Common myeloid progenitor, CD34-positive (primary cell): ENCODE measurements around the gene TGFB3.
"Not testable (repeated sequence)": the region's sequence is repeated elsewhere in the genome, so short reads cannot be mapped to it uniquely, and the experiment has no call there.

ENCODE experiments used
- CTCF ChIA-PET: fragments of 350-600 bp; sonication (Branson Sonifier 250); formaldehyde crosslinking; loops from one replicate; lab custom pipeline; 2021; ENCODE audit warnings: antibody characterized with exemption; lab: Charles Lee
- POLR2A ChIA-PET: fragments of 350-600 bp; sonication (Branson Sonifier 250); formaldehyde crosslinking; loops from one replicate; lab custom pipeline; 2021; ENCODE audit warnings: antibody characterized with exemption; lab: Charles Lee
- DNase-seq, 3 donors: peaks; one replicate each; pipeline versions ENCODE4 v3.0.0 to v3.0.0-alpha.2; 2013
- H3K27ac ChIP-seq, 2 experiments: 1 replicate in 1 of 2; 2 replicates in 1 of 2; pipeline ENCODE4 v1.7.0; 2013; ENCODE audit warnings: inconsistent platforms in 2 of 2, low read length in 2 of 2, mild to moderate bottlenecking in 2 of 2, low read depth in 1 of 2, moderate library complexity in 1 of 2; ENCODE audit not compliant: severe bottlenecking in 2 of 2, insufficient read depth in 1 of 2, poor library complexity in 1 of 2
- H3K27me3 ChIP-seq, 5 experiments: replicated peaks in 2 of 5; 1 replicate in 3 of 5; 2 replicates in 2 of 5; pipeline versions ENCODE4 v1.6.1 to v1.7.0; 2013; ENCODE audit warnings: low read length in 4 of 5, mild to moderate bottlenecking in 2 of 5, moderate library complexity in 2 of 5, inconsistent platforms in 1 of 5; ENCODE audit not compliant: insufficient read depth in 5 of 5, control insufficient read depth in 4 of 5
- H3K36me3 ChIP-seq, 4 experiments: 1 replicate in 2 of 4; 2 replicates in 2 of 4; pipeline versions ENCODE4 v1.6.1 to v1.7.0; 2013; ENCODE audit warnings: low read length in 3 of 4, control low read depth in 1 of 4, mild to moderate bottlenecking in 1 of 4; ENCODE audit not compliant: control insufficient read depth in 4 of 4, insufficient read depth in 4 of 4
- H3K4me1 ChIP-seq, 4 experiments: 1 replicate in 3 of 4; 2 replicates in 1 of 4; pipeline versions ENCODE4 v1.6.1 to v1.7.1; 2013; ENCODE audit warnings: low read length in 3 of 4, mild to moderate bottlenecking in 3 of 4, control low read depth in 1 of 4, inconsistent platforms in 1 of 4, moderate library complexity in 1 of 4; ENCODE audit not compliant: control insufficient read depth in 4 of 4, insufficient read depth in 4 of 4; ENCODE audit errors: control extremely low read depth in 1 of 4
- H3K4me3 ChIP-seq, 7 experiments: 1 replicate in 4 of 7; 2 replicates in 3 of 7; pipeline versions ENCODE4 v1.5.1 to v1.7.0; 2013; ENCODE audit warnings: mild to moderate bottlenecking in 7 of 7, low read length in 6 of 7, moderate library complexity in 6 of 7, inconsistent platforms in 2 of 7, low read depth in 2 of 7, control low read depth in 1 of 7; ENCODE audit not compliant: insufficient read depth in 4 of 7, control insufficient read depth in 1 of 7; ENCODE audit errors: extremely low read depth in 1 of 7
- H3K9me3 ChIP-seq, 5 experiments: 1 replicate in 4 of 5; 2 replicates in 1 of 5; pipeline versions ENCODE4 v1.6.1 to v1.7.1; 2013; ENCODE audit warnings: low read length in 4 of 5, mild to moderate bottlenecking in 2 of 5, inconsistent platforms in 1 of 5, low read depth in 1 of 5, moderate library complexity in 1 of 5; ENCODE audit not compliant: control insufficient read depth in 4 of 5, insufficient read depth in 2 of 5; ENCODE audit errors: control extremely low read depth in 1 of 5
- WGBS: methylation state at CpG from one replicate; pipeline ENCODE4 v1.1.5; 2013; ENCODE audit not compliant: insufficient coverage; 5-methylcytosine and 5-hydroxymethylcytosine counted together

The TGFB3 gene

DNA sequence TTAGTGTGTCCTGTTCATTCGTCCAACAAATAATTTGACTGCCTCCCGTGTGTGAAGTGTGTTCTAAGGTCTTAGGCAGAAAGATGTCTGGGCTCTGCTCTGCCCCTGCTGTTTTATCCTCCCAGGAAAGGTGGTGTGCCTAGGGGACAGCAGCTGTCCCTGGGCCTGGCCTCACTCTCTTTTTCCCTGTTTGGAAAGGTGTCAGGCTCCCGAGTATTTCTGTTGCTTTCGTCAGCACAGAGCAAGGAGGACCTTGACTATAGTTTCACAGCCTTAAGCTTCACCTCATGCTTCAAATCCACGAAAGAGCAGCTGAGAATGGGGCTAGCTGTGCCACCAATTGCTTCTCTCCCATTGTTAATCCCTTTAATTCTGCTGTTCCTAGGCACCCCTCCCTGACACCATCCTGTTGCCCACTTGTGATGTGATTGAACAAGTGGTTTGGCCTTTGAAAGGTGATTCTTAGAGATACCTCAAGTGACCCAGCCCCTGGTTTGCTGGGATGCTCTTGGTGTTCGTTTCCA, 54.2 kb downstream of the TGFB3 start:
- H3K27me3 ChIP-seq: no peaks in the 10 kb centered on the region
- no peak for DNase-seq
- peaks cover 0 to 5% (median 2%) of the 10 kb centered on the region in 4 experiments for H3K36me3 ChIP-seq
- 78% methylated on average over 5 of the region's 6 CpGs for WGBS
- H3K4me3 ChIP-seq: no peak overlapping the region
- ChIA-PET POLR2A (no interaction called here), CTCF (no interaction called here)
- no peak overlapping the region for H3K27ac ChIP-seq
- H3K4me1 ChIP-seq: no peaks in the 10 kb centered on the region
- no peaks in the 10 kb centered on the region for H3K9me3 ChIP-seq

DNA sequence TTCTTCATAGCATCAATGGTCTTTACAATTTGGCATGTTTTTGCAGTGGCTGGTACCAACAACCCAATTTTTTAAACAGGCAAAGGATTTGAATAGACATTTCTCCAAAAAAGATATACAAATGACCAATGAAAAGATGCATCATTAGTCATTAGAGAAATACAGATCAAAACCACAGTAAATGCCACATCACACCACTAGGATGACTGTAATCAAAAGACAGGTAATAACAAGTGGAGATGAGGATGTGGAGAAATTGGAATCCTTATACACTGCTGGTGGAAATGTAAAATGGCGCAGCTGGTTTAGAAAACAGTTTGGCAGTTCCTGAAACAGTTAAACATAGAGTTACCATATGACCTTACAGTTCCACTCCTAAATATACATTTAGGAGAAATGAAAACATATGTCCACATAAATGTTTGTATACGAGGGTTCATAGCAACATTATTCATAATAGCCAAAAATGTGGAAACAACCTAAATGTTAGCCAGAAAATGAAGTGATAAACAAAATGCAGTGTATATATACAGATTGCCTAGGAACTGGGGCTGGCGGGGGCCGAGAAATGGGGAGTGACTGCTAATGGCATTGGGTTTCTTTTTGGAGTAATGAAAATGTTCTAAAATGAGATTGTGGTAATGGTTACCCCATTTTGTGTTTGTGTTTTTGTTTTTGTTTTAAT, 55.2 kb downstream of the TGFB3 start:
- CTCF ChIA-PET: no interaction called here
- WGBS: 100% methylated on average over 2 of the region's 4 CpGs
- no peak for DNase-seq
- Histone ChIP-seq H3K36me3 (peaks cover 0 to 5% (median 2%) of the 10 kb centered on the region in 4 experiments), H3K27ac (no peak overlapping the region), H3K4me1 (no peaks in the 10 kb centered on the region), H3K9me3 (no peaks in the 10 kb centered on the region), H3K4me3 (no peak overlapping the region), H3K27me3 (no peaks in the 10 kb centered on the region)
- POLR2A ChIA-PET: no interaction called here

GRCh38 chr14:75925141-75925840, 56.5 kb downstream of the TGFB3 start:
- CTCF ChIA-PET, H3K4me3 ChIP-seq, H3K4me1 ChIP-seq, H3K27me3 ChIP-seq, DNase-seq, H3K36me3 ChIP-seq, H3K9me3 ChIP-seq, POLR2A ChIA-PET, H3K27ac ChIP-seq: not testable (repeated sequence)
- WGBS: 98% methylated on average over 17 of the region's 54 CpGs

- H3K36me3 ChIP-seq, H3K9me3 ChIP-seq, H3K27ac ChIP-seq, H3K4me1 ChIP-seq, DNase-seq, H3K4me3 ChIP-seq, H3K27me3 ChIP-seq, POLR2A ChIA-PET, CTCF ChIA-PET: not testable (repeated sequence)
- WGBS: 70% methylated on average over 2 of the region's 4 CpGs
Observed at GRCh38 chr14:75920421-75920820, 61.4 kb downstream of the TGFB3 start.

DNA sequence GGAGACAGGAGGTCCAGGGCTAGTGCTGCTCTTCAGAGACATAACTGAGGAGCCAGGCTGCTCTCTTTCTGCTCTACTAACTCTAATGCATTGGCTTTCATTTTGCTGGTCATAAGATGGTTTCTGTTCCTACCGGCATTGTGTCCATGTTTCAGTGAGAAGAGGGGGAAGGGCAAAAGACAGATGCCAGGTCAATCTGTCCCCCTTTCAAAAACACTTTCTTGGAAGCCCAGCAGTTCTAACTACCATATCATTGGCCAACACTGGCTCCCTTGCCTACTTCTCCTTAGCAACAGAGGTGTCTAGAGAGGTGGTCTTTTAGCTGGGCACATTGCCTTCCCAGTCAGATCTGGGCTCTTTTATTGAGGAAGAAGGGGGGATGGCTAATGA, 63.9 kb downstream of the TGFB3 start:
- Histone ChIP-seq H3K36me3 (peaks cover 0 to 3% (median 1%) of the 10 kb centered on the region in 4 experiments), H3K27ac (no peak overlapping the region), H3K4me3 (no peak overlapping the region), H3K27me3 (no peaks in the 10 kb centered on the region), H3K4me1 (no peaks in the 10 kb centered on the region), H3K9me3 (peaks cover 0 to 7% (median 0%) of the 10 kb centered on the region in 5 experiments)
- no peak for DNase-seq
- CTCF ChIA-PET: interaction anchor here (2.8 kb wide), 1 partner anchor 11 kb away, joined by 13 read pairs; no protein-coding TSS in a partner anchor
- WGBS: no CpG with 5 or more reads among the region's 1 CpG
- POLR2A ChIA-PET: no interaction called here

DNA sequence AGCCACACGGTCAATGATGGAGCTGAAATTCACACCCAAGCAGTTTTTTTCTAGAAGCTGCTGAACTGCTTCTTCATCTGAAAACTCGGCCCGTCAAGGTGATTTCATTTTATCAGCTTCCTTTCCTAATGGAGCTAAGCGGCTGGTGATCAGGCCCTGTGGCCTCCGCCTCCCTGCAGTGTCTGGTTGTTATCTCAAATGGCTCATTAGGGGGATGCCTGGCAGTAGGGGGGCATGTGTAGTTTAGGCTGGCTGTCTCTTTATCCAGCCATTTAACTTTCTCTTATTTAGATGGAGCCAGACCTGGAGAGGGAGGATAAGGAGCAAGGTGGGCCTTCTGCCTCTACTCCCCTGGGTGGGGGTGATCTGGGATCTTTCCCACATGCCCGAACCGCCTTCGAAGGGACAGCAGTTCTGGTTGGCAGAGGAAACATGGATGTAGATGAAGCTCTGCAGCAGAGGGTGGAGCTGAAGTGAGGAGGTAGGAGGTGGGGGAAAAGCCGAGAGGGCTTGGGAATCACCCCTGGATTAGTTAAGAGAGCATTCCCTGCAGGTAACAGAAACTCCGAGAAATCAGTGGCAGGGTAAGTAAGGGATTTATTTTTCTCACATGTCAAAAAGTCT, 64.4 kb downstream of the TGFB3 start:
- H3K27ac ChIP-seq: no peak overlapping the region
- H3K4me3 ChIP-seq: no peak overlapping the region
- H3K36me3 ChIP-seq: peaks cover 0 to 3% (median 1%) of the 10 kb centered on the region in 4 experiments
- ChIA-PET POLR2A (no interaction called here), CTCF (interaction anchor here (2.8 kb wide), 1 partner anchor 11 kb away, joined by 13 read pairs; no protein-coding TSS in a partner anchor)
- 96% methylated on average over 9 of the region's 10 CpGs for WGBS
- no peaks in the 10 kb centered on the region for H3K4me1 ChIP-seq
- H3K27me3 ChIP-seq: no peaks in the 10 kb centered on the region
- H3K9me3 ChIP-seq: peaks cover 0 to 7% (median 0%) of the 10 kb centered on the region in 5 experiments
- DNase-seq: no peak

GRCh38 chr14:75915045-75915444, 66.8 kb downstream of the TGFB3 start:
- H3K36me3 ChIP-seq: peaks cover 0 to 3% (median 0%) of the 10 kb centered on the region in 4 experiments
- no peaks in the 10 kb centered on the region for H3K4me1 ChIP-seq
- H3K27me3 ChIP-seq: no peaks in the 10 kb centered on the region
- no peak overlapping the region for H3K27ac ChIP-seq
- no peaks in the 10 kb centered on the region for H3K9me3 ChIP-seq
- H3K4me3 ChIP-seq: no peak overlapping the region
- ChIA-PET CTCF (no interaction called here), POLR2A (no interaction called here)
- no peak for DNase-seq
- no CpG with 5 or more reads among the region's 2 CpGs for WGBS
